H9 (cell line): ENCODE measurements around the gene CPA2. TPM values are rescaled to one million over a fixed set of nuclear protein-coding genes. Genes with fewer than 3 reads are reported as not detected.

Source experiments
- DNase-seq: peaks from one replicate; pipeline ENCODE4 v3.0.0-alpha.2; 2017
- H2AFZ ChIP-seq: one replicate; pipeline ENCODE4 v1.6.1; 2013; ENCODE audit warnings: mild to moderate bottlenecking, low read length, control low read depth, moderate library complexity
- H2AK5ac ChIP-seq: 2 replicates; pipeline ENCODE4 v1.6.1; 2013; ENCODE audit warnings: low read length, control low read depth, mixed read lengths; ENCODE audit not compliant: insufficient read length
- H2BK120ac ChIP-seq: one replicate; pipeline ENCODE4 v1.6.1; 2013; ENCODE audit warnings: low read depth, mild to moderate bottlenecking, low read length, control low read depth, inconsistent platforms; ENCODE audit not compliant: poor library complexity, severe bottlenecking
- H2BK12ac ChIP-seq: 2 replicates; pipeline ENCODE4 v1.6.1; 2013; ENCODE audit warnings: low read length, control low read depth, mixed read lengths, low read depth; ENCODE audit not compliant: insufficient read length
- H2BK15ac ChIP-seq: 2 replicates; pipeline ENCODE4 v1.6.1; 2013; ENCODE audit warnings: low read depth, low read length, control low read depth
- H2BK20ac ChIP-seq: one replicate; pipeline ENCODE4 v1.6.1; 2013; ENCODE audit warnings: low read depth, mild to moderate bottlenecking, low read length, control low read depth, inconsistent platforms; ENCODE audit not compliant: poor library complexity, severe bottlenecking
- H2BK5ac ChIP-seq: 2 replicates; pipeline ENCODE4 v1.6.1; 2013; ENCODE audit warnings: low read length, control low read depth, mixed read lengths; ENCODE audit not compliant: insufficient read length
- H3K14ac ChIP-seq: 2 replicates; pipeline ENCODE4 v1.6.1; 2013; ENCODE audit warnings: low read length, control low read depth; ENCODE audit not compliant: insufficient read depth
- H3K18ac ChIP-seq: 2 replicates; pipeline ENCODE4 v1.6.1; 2013; ENCODE audit warnings: low read depth, mild to moderate bottlenecking, mixed read lengths, low read length, control low read depth; ENCODE audit not compliant: insufficient read length
- H3K23ac ChIP-seq: 2 replicates; pipeline ENCODE4 v1.6.1; 2013; ENCODE audit warnings: low read length, control low read depth, mixed read lengths, low read depth; ENCODE audit not compliant: insufficient read length
- H3K23me2 ChIP-seq: 2 replicates; pipeline ENCODE4 v1.6.1; 2013; ENCODE audit warnings: low read depth, mild to moderate bottlenecking, mixed read lengths, low read length, control low read depth; ENCODE audit not compliant: insufficient read length, poor library complexity, severe bottlenecking
- H3K27ac ChIP-seq: 2 replicates; pipeline ENCODE4 v1.5.1; 2013; ENCODE audit warnings: low read length, control low read depth, mixed read lengths, low read depth; ENCODE audit not compliant: insufficient read length
- H3K27me3 ChIP-seq: 2 replicates; pipeline ENCODE4 v1.6.1; 2013; ENCODE audit warnings: low read length, control low read depth, inconsistent platforms; ENCODE audit not compliant: insufficient read depth
- H3K4ac ChIP-seq: 2 replicates; pipeline ENCODE4 v1.6.1; 2013; ENCODE audit warnings: low read depth, mild to moderate bottlenecking, control low read depth, inconsistent platforms, low read length, moderate library complexity
- H3K4me1 ChIP-seq: 2 replicates; pipeline ENCODE4 v1.6.1; 2013; ENCODE audit warnings: low read length, control low read depth, inconsistent platforms; ENCODE audit not compliant: insufficient read depth
- H3K4me2 ChIP-seq: 2 replicates; pipeline ENCODE4 v1.6.1; 2013; ENCODE audit warnings: low read length, control low read depth, mixed read lengths; ENCODE audit not compliant: insufficient read length, insufficient read depth
- H3K56ac ChIP-seq: 2 replicates; pipeline ENCODE4 v1.6.1; 2013; ENCODE audit warnings: low read depth, mild to moderate bottlenecking, mixed read lengths, low read length, control low read depth; ENCODE audit not compliant: insufficient read length
- H3K79me1 ChIP-seq: 2 replicates; pipeline ENCODE4 v1.6.1; 2013; ENCODE audit warnings: low read depth, mild to moderate bottlenecking, moderate library complexity, low read length, control low read depth, inconsistent platforms; ENCODE audit not compliant: insufficient read depth, poor library complexity, severe bottlenecking
- H3K79me2 ChIP-seq: 2 replicates; pipeline ENCODE4 v1.6.1; 2013; ENCODE audit warnings: low read length, control low read depth, inconsistent platforms; ENCODE audit not compliant: insufficient read depth
- H3K9ac ChIP-seq: 2 replicates; pipeline ENCODE4 v1.6.1; 2013; ENCODE audit warnings: low read length, control low read depth, mixed read lengths; ENCODE audit not compliant: insufficient read length; ENCODE audit errors: extremely low read depth
- H3K9me3 ChIP-seq: one replicate; pipeline ENCODE4 v1.6.1; 2013; ENCODE audit warnings: low read depth, low read length, inconsistent platforms; ENCODE audit not compliant: control insufficient read depth
- H3T11ph ChIP-seq: one replicate; pipeline ENCODE4 v1.6.1; 2013; ENCODE audit warnings: mild to moderate bottlenecking, low read length, control low read depth, inconsistent platforms
- H4K20me1 ChIP-seq: one replicate; pipeline ENCODE4 v1.6.1; 2013; ENCODE audit not compliant: control insufficient read depth, insufficient read length, insufficient read depth
- H4K5ac ChIP-seq: 2 replicates; pipeline ENCODE4 v1.6.1; 2013; ENCODE audit warnings: low read depth, mild to moderate bottlenecking, mixed read lengths, low read length, control low read depth; ENCODE audit not compliant: insufficient read length
- H4K8ac ChIP-seq: replicated peaks from 2 replicates; pipeline ENCODE4 v1.6.1; 2013; ENCODE audit warnings: low read length, control low read depth, mixed read lengths, low read depth; ENCODE audit not compliant: insufficient read length
- H4K91ac ChIP-seq: 2 replicates; pipeline ENCODE4 v1.6.1; 2013; ENCODE audit warnings: low read depth, mild to moderate bottlenecking, moderate library complexity, mixed read lengths, low read length, control low read depth; ENCODE audit not compliant: insufficient read length
- H3K27ac Mint-ChIP-seq, 3 experiments: 2 replicates in 2 of 3; 3 replicates in 1 of 3; pipeline ENCODE4 v1.8.0; 2020 to 2021; ENCODE audit warnings: mixed read lengths in 3 of 3, mild to moderate bottlenecking in 1 of 3, moderate library complexity in 1 of 3
- H3K27me3 Mint-ChIP-seq: 2 replicates; pipeline ENCODE4 v1.8.0; 2021; ENCODE audit warnings: low read depth, mild to moderate bottlenecking, moderate library complexity, mixed read lengths
- H3K36me3 Mint-ChIP-seq, 3 experiments: 2 replicates in 2 of 3; 3 replicates in 1 of 3; pipeline ENCODE4 v1.8.0; 2020 to 2021; ENCODE audit warnings: low read depth in 3 of 3, mixed read lengths in 3 of 3; ENCODE audit not compliant: insufficient read depth in 1 of 3
- H3K4me1 Mint-ChIP-seq, 2 experiments: 2 replicates each; pipeline ENCODE4 v1.8.0; 2020; ENCODE audit warnings: mixed read lengths in 2 of 2
- H3K4me3 Mint-ChIP-seq, 2 experiments: 2 replicates in 1 of 2; 3 replicates in 1 of 2; pipeline ENCODE4 v1.8.0; 2020 to 2021; ENCODE audit warnings: mild to moderate bottlenecking in 2 of 2, mixed read lengths in 2 of 2, moderate library complexity in 1 of 2
- H3K9me3 Mint-ChIP-seq, 2 experiments: 2 replicates in 1 of 2; 3 replicates in 1 of 2; pipeline ENCODE4 v1.8.0; 2020; ENCODE audit warnings: mild to moderate bottlenecking in 2 of 2, mixed read lengths in 2 of 2, moderate library complexity in 1 of 2
- WGBS: extraction: QIAGEN DNeasy Blood & Tissue Kit; methylation state at CpG from one replicate; pipeline ENCODE4 v1.1.7; 2013; ENCODE audit warnings: missing lambda C conversion rate, low lambda C conversion rate, mixed read lengths; ENCODE audit not compliant: insufficient read length; ENCODE audit errors: extremely low coverage; 5-methylcytosine and 5-hydroxymethylcytosine counted together
- total RNA-seq: library from RNA; stranded (reverse); gene quantifications from 2 replicates; pipeline ENCODE4 v1.2.1, GENCODE V29; 2021
- TF ChIP-seq, protein P1 (sequence below): fragments of 200-600 bp; sonication (generic); conservative IDR thresholded peaks from 3 replicates; pipeline ENCODE4 v1.8.0; 2021; ENCODE audit warnings: antibody characterized with exemption, mild to moderate bottlenecking

CPA2 gene
- total RNA-seq, 1 experiment from 2014 or later: not detected

DNA sequence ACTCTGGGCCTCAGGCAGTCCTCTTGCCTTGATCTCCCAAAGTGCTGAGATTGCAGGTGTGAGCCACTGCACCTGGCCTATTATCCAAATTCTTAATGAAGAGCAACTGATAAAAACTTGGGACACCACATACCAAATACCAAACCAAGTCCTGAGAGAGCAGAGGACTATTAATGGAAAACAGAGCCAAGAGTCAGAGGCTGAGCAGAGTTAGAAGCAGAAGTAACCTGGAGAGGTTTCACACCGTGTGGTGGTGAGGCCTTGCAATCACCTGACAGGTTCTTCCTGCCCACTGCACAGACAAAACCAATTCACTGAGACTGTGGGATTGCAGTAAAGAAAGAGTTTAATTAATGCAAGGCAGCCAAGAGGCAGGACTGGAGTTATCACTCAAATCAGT lies 43.0 kb upstream of the CPA2 start:
- DNase-seq: no peak
- Mint-ChIP-seq H3K27me3 (peaks cover 5% of the 10 kb centered on the region; the same call in 1 of the 2 replicates), H3K27ac (peak overlapping the region in 1 of 3 experiments; percentile 19; a peak in 1 of 7 replicates), H3K4me1 (peaks cover 11 to 14% of the 10 kb centered on the region in 2 experiments), H3K36me3 (peaks cover 0 to 13% (median 0%) of the 10 kb centered on the region in 3 experiments; a peak in 3 of 7 replicates), H3K9me3 (peaks cover 0 to 5% of the 10 kb centered on the region in 2 experiments; a peak in 3 of 5 replicates), H3K4me3 (peak overlapping the region in 1 of 2 experiments; percentile 1; a peak in 1 of 5 replicates)
- Histone ChIP-seq H3K56ac (no peak overlapping the region), H2BK20ac (no peak overlapping the region), H3K79me1 (no peaks in the 10 kb centered on the region), H3K27me3 (no peaks in the 10 kb centered on the region), H3T11ph (no peak overlapping the region), H4K8ac (no peak overlapping the region), H3K23ac (no peak overlapping the region), H3K79me2 (no peaks in the 10 kb centered on the region), H2AFZ (no peak overlapping the region), H4K91ac (no peak overlapping the region), H3K14ac (no peak overlapping the region), H2AK5ac (no peak overlapping the region), H3K4me2 (no peak overlapping the region), H2BK120ac (no peak overlapping the region), H4K20me1 (no peaks in the 10 kb centered on the region), H3K9ac (no peak overlapping the region), H4K5ac (no peak overlapping the region), H3K27ac (no peak overlapping the region), H2BK12ac (no peak overlapping the region), H3K4ac (no peak overlapping the region), H2BK5ac (no peak overlapping the region), H2BK15ac (no peak overlapping the region), H3K4me1 (no peaks in the 10 kb centered on the region), H3K18ac (no peak overlapping the region), H3K9me3 (no peaks in the 10 kb centered on the region), H3K23me2 (no peaks in the 10 kb centered on the region)
- TF ChIP-seq, protein P1, sequence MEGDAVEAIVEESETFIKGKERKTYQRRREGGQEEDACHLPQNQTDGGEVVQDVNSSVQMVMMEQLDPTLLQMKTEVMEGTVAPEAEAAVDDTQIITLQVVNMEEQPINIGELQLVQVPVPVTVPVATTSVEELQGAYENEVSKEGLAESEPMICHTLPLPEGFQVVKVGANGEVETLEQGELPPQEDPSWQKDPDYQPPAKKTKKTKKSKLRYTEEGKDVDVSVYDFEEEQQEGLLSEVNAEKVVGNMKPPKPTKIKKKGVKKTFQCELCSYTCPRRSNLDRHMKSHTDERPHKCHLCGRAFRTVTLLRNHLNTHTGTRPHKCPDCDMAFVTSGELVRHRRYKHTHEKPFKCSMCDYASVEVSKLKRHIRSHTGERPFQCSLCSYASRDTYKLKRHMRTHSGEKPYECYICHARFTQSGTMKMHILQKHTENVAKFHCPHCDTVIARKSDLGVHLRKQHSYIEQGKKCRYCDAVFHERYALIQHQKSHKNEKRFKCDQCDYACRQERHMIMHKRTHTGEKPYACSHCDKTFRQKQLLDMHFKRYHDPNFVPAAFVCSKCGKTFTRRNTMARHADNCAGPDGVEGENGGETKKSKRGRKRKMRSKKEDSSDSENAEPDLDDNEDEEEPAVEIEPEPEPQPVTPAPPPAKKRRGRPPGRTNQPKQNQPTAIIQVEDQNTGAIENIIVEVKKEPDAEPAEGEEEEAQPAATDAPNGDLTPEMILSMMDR: no peak
- no CpG with 5 or more reads among the region's 1 CpG for WGBS
